GM10248 (cell line): ENCODE data around the gene RAPGEF2.

Experiments
- CTCF ChIA-PET: fragments of 300-600 bp; sonication (Branson Sonifier 250); formaldehyde crosslinking; extraction: SDS; loops from one replicate; lab custom pipeline; 2021; ENCODE audit warnings: antibody characterized with exemption; lab: Yijun Ruan, JAX
- POLR2A ChIA-PET: fragments of 350-650 bp; sonication (Branson Sonifier 250); formaldehyde crosslinking; extraction: SDS; loops from one replicate; lab custom pipeline; 2020; ENCODE audit warnings: antibody characterized with exemption; lab: Yijun Ruan, JAX
- DNase-seq: peaks from one replicate; pipeline ENCODE4 v3.0.0; 2012; ENCODE audit errors: extremely low spot score
- TF ChIP-seq, protein P1 (sequence below): IDR thresholded peaks from 2 replicates; pipeline ENCODE4 v1.5.1; 2012; ENCODE audit warnings: mild to moderate bottlenecking, low read depth; ENCODE audit errors: extremely low read depth, missing control alignments, control extremely low read depth

RAPGEF2 gene

GRCh38 chr4:159229164-159229563 lies 126.3 kb downstream of the RAPGEF2 start:
- no peak for DNase-seq
- TF ChIP-seq, protein P1, sequence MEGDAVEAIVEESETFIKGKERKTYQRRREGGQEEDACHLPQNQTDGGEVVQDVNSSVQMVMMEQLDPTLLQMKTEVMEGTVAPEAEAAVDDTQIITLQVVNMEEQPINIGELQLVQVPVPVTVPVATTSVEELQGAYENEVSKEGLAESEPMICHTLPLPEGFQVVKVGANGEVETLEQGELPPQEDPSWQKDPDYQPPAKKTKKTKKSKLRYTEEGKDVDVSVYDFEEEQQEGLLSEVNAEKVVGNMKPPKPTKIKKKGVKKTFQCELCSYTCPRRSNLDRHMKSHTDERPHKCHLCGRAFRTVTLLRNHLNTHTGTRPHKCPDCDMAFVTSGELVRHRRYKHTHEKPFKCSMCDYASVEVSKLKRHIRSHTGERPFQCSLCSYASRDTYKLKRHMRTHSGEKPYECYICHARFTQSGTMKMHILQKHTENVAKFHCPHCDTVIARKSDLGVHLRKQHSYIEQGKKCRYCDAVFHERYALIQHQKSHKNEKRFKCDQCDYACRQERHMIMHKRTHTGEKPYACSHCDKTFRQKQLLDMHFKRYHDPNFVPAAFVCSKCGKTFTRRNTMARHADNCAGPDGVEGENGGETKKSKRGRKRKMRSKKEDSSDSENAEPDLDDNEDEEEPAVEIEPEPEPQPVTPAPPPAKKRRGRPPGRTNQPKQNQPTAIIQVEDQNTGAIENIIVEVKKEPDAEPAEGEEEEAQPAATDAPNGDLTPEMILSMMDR: no peak
- POLR2A ChIA-PET: no interaction called here
- CTCF ChIA-PET: interaction anchor here (1.9 kb wide), 1 partner anchor 20 kb away, joined by 5 read pairs; no protein-coding TSS in a partner anchor

- ChIA-PET POLR2A (no interaction called here), CTCF (no interaction called here)
- TF ChIP-seq, protein P1: no peak
- no peak for DNase-seq
These were observed 129.7 kb downstream of the RAPGEF2 start for GRCh38 chr4:159232465-159233106.

DNA sequence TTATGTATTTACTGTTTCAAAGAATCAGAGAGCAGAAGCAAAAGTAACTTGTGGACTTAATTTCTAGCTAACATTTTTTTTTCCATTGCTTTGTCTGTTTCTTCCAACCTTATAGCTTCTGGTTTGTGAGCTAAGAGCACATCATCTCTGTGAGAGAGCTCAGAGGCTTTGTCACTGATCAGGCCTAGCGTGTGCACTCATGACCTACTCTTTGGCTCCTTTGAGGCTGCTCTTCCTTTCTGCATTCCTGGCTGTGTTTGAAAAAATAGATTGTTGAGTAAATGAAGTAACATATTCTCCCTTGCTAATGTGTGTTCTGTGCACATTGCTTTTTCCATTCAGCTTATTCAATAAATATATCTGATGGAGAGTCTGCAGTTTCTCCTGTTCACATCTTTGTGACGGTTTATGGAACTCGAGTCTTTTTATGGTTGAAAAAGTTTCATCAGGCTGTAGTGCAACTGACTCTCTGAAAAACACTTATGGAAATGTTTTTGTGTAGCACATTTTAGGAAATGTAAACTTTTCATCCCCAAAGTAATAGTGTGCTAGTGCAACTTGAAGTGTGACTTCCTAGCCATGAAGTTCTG lies 133.0 kb downstream of the RAPGEF2 start:
- CTCF ChIA-PET: interaction anchor here (0.9 to 1.6 kb wide), 6 partner anchors 9 to 39 kb away, joined by 3 to 4 read pairs (median 3); no protein-coding TSS in a partner anchor
- no peak for DNase-seq
- POLR2A ChIA-PET: no interaction called here
- TF ChIP-seq, protein P1: no peak

- POLR2A ChIA-PET: no interaction called here
- CTCF ChIA-PET: interaction anchor here (2.6 kb wide), 1 partner anchor 11 kb away, joined by 8 read pairs; no protein-coding TSS in a partner anchor
- TF ChIP-seq, protein P1: no peak
- no peak for DNase-seq
These were observed 135.1 kb downstream of the RAPGEF2 start for GRCh38 chr4:159237975-159238374.

- ChIA-PET POLR2A (no interaction called here), CTCF (interaction anchor here (1.1 to 2.6 kb wide), 2 partner anchors 11 to 65 kb away, joined by 4 to 8 read pairs; no protein-coding TSS in a partner anchor)
- DNase-seq: no peak
- TF ChIP-seq, protein P1: no peak
These were observed 135.8 kb downstream of the RAPGEF2 start for GRCh38 chr4:159238631-159239030.

DNA sequence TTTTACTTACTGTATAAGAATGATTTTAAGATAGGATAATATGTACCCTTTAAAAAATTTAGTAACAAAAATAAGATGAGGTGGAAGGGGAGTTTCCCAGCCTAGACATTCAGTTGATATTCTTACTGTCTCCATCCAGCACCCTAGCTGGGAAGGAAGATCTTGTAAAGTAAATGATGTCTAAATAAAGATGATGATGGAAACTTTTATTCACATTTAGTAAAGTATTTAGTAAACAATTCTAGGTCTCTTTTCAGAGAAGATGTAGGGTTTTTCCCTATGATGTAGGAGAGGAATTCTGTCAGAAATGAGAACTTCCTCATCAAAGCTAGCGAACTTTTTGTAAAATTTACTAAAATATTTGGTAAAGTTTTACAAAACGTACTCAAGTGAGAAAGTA lies 136.8 kb downstream of the RAPGEF2 start:
- TF ChIP-seq, protein P1: no peak
- DNase-seq: no peak
- ChIA-PET POLR2A (no interaction called here), CTCF (interaction anchor here (1.0 to 2.6 kb wide), 3 partner anchors 12 to 66 kb away, joined by 3 to 8 read pairs (median 4); no protein-coding TSS in a partner anchor)
